Midbrain (tissue), 1 donor: ENCODE data around the gene MECP2.

Source experiments
- DNase-seq: peaks from one replicate; lab custom pipeline; 2025; lab: John Stamatoyannopoulos, UW

MECP2 gene

GRCh38 chrX:154115750-154116149, 18.2 kb upstream of the MECP2 start:
- no peak for DNase-seq

- no peak for DNase-seq
These were observed 17.6 kb upstream of the MECP2 start for GRCh38 chrX:154115071-154115470.

GRCh38 chrX:154114652-154115051, 17.1 kb upstream of the MECP2 start:
- no peak for DNase-seq

- DNase-seq: no peak
These were observed 16.2 kb upstream of the MECP2 start for GRCh38 chrX:154113729-154114128.

- no peak for DNase-seq
These were observed 1.0 kb upstream of the MECP2 start for GRCh38 chrX:154098551-154098950.

- DNase-seq: peak; percentile 79
These were observed 421 bp downstream of the MECP2 start for GRCh38 chrX:154097003-154097588.

GRCh38 chrX:154096140-154097002, 1.1 kb downstream of the MECP2 start:
- no peak for DNase-seq

- DNase-seq: no peak
These were observed 2.7 kb downstream of the MECP2 start for GRCh38 chrX:154094833-154095232.

GRCh38 chrX:154093965-154094364, 3.6 kb downstream of the MECP2 start:
- no peak for DNase-seq

GRCh38 chrX:154092371-154092770, 5.1 kb downstream of the MECP2 start:
- no peak for DNase-seq

- no peak for DNase-seq
These were observed 5.8 kb downstream of the MECP2 start for GRCh38 chrX:154091678-154092077.

- peak; percentile 67 for DNase-seq
These were observed 6.8 kb downstream of the MECP2 start for GRCh38 chrX:154090731-154091130.

GRCh38 chrX:154084449-154085300, 12.8 kb downstream of the MECP2 start:
- no peak for DNase-seq

GRCh38 chrX:154083126-154083517, 14.4 kb downstream of the MECP2 start:
- DNase-seq: no peak

GRCh38 chrX:154082396-154083125, 15.0 kb downstream of the MECP2 start:
- no peak for DNase-seq

GRCh38 chrX:154077101-154077500, 20.4 kb downstream of the MECP2 start:
- DNase-seq: no peak

GRCh38 chrX:154074199-154074598, 23.3 kb downstream of the MECP2 start:
- no peak for DNase-seq

- DNase-seq: no peak
These were observed 25.3 kb downstream of the MECP2 start for GRCh38 chrX:154072192-154072591.

GRCh38 chrX:154068560-154068959, 29.0 kb downstream of the MECP2 start:
- DNase-seq: no peak

GRCh38 chrX:154064637-154065435, 32.7 kb downstream of the MECP2 start:
- no peak for DNase-seq

- no peak for DNase-seq
These were observed 34.3 kb downstream of the MECP2 start for GRCh38 chrX:154063234-154063633.
